GM21619 (cell line): Measurements from ENCODE around the gene TMEM108.

ENCODE experiments used
- ATAC-seq: cut with Tn5 transposase; IDR thresholded peaks from one replicate; pipeline ENCODE4 v1.9.1; 2021; ENCODE audit not compliant: unreplicated experiment

TMEM108 gene

DNA sequence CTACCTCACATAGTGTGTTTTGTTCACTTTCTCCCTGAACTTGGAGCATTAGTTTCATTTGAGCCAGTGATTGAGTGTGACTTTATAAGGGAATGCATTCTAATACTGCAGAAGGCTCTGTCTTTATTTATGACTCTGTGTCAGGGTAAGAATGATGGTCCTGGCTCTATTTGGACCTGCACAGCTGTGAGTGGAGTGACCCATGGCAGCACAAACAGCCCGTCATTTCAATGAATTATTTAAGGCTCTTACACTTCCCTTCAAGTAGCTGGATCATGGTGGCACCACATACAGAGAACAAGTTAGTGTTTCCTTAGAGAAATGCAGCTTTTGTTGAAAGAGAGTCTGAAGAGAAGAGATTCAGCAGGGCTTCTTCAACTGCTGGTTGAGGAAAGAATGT lies 16.4 kb downstream of the TMEM108 start:
- no peak for ATAC-seq

DNA sequence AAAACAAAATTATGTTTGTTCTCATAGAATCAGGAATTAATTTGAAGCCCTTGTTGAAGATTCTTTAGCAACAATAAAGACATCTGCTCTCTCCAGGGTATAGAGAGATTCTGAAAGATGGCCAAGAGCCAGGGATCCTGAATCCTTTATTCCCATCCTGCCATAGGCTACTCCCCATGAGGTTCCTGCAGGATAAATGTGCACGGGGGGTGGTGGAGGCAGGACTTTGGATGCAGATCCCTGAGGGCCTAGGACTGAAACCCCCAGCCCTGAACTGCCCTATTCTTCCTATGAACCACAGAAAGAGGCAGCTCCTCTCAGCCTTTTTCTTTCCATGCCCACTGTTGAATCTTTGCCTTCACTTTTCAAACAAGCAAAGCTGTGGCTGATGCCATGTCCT lies 17.1 kb downstream of the TMEM108 start:
- ATAC-seq: no peak

DNA sequence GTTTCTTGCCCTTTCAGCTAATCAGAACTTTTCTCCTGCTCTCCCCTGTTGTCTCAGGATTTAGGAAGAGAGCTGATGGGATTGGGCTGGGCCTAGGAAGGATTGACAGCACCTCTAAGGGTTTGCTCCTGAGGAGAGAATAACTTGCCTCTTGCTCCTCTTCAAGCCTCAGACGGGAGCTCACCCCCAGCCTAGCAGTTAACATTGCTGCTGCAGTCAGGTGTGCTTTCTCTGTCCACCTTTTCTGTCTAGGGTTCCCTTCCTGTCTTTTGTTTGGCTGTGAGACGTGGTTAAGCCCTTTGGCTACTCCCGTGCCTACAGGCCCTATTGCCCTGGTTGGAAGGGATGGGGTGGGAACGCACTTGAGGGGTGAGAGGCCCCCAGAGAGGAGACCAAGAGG lies 20.1 kb downstream of the TMEM108 start:
- no peak for ATAC-seq

DNA sequence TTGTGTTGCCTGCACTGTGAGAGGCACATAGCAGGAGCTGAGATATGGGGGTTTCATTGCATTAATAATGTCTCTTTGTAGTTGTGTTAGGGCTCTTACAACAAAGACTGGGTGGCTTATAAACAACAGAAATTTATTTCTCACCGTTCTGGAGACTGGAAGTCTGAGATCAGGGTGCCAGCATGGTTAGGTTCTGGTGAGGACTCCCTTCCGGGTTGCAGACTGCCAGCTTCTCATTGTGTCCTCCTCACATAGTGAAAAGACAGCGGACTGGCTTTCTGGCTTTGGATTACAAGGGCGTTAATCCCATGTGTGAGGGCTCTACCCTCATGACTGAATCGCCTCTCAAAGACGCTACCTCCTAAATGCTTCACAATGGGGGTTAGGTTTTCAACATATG lies 20.6 kb downstream of the TMEM108 start:
- ATAC-seq: no peak

DNA sequence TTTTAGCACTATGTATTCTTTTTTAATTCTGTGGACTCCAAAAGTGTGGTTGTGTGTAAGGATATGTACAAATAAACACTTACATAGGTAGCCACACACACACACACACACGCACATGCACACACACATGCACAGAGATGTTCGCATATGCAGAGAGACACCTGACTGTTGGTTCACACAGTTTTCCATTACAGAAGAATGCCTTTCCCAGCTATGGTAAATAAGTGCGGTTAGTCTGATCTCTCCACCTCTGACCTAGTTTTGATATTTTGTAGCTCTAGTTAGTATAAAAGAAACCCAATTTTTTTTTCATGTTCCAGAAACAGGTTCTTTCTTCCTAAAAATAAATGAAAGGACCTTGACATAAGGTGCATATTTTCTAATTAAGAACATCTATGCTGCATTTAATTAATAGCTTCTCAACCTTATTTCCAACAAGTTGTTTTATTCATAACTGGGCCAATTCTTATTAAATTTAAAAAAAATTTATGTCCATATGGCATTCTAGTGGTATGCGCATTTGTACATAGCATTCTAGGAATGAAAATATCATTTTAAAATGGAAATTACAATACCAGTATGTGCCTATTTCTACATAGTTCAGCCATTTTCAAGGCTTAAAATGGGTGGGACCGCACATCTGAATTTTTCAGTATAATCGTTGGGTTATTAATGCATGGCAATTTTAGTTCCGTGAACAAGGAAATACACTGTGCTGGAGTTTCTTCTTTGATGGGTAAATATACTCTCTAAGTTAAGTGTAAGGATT lies 27.2 kb downstream of the TMEM108 start:
- no peak for ATAC-seq

DNA sequence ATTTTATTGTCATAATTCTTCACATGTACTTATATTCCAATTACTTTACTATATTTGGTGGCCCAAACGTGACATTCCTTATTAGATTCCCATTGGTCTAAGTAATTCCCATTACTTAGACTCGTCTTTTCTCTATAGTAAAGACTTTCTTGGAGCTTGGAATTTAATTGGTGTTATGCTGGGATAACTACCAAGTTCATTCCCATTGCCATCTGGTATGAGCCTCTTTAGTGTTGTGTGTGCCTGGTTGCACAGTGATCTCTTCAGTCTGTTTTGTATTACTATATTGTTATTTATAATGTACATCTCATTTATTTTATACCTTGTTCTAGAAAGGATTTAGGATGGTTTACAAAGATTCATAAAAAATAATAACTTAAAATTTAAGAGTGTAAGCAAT lies 27.8 kb downstream of the TMEM108 start:
- ATAC-seq: no peak

DNA sequence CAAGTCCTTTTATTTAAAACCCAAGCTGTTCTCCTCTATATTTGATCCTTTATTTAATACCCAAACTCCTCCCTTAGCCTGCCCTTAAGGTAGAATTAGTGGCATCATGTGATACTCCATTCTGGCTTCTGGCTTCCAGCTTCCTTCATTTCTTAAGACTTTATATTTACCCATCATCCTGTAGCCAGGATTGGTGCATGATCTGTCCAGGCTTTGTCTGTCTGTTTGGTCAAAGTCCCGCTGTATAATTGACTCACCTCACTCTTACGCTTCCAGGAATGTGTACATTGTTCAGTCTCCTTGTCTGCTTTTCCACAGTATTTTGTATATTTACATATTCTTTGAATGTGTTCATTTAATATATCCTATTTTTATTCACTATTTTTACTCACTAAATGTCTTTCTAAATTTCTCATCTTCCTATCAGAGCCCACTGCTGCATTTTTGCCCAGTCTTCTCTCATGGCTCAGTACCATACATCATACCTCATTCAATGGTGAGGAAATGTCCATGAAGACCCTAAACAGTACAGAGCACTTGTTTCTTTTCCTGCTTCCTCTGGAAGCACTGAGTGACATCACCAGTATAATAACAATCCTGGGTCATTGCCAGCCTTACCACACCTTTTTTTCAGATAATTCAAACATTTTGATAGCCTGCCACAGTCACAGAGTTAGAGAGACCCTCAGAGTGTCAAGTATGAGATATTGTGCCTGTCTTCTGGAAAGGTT lies 31.5 kb downstream of the TMEM108 start:
- ATAC-seq: no peak

DNA sequence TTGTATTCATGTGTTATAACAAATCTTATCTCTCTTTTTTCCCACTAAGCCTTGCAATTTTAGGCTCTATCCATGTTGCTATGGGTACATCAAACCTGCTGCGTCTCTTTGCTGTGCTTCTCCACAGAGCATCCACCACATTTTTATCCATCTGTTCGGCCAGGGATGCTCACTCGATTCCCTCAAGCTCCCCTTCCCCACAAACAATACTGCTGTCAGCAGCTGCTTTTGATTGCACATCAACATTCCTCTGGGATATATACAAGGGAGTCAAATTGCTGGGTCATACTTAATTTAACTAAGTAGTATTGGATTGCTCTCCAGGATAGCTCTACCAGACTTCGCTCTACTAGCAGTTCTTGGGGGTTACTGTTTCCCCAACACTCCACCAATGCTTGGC lies 36.8 kb downstream of the TMEM108 start:
- ATAC-seq: no peak

DNA sequence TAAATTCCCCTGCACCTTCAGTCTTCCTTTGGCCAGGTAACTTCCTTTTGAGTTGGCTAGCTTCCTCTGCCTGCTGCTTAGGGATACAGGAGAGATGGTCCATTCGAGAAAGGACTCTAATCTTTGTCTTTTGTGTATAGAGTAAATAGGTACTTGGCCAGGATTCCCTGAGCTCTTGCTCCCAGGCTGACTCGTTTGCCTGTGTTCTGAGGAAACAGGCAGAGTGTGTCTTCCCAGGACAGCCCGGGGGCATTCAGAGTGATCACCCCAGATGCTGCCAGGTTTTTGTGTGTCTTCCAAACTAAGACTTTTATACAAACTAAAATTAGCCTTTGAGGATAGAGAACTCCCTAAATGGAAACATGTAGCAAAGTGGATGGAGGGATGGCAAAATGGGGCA lies 39.5 kb downstream of the TMEM108 start:
- no peak for ATAC-seq

DNA sequence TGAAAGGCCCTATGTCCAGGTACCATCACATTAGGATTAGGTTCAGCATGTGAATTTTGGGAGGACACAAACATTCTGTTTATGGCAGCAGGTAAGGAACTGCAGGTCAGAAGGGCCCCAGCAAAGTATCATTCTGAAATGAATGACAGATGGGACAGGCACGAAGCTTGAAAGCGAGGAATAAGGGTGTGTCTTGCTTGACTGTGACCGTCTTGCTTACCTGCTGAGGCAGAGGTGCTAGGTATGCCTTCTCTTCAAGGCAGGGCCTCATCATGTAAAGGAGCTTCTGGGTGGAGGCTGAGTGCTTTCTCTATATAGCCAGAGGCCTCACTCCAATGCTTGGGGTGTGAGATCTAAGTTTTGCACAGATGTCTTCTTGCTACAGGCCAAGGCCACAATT lies 41.4 kb downstream of the TMEM108 start:
- no peak for ATAC-seq

DNA sequence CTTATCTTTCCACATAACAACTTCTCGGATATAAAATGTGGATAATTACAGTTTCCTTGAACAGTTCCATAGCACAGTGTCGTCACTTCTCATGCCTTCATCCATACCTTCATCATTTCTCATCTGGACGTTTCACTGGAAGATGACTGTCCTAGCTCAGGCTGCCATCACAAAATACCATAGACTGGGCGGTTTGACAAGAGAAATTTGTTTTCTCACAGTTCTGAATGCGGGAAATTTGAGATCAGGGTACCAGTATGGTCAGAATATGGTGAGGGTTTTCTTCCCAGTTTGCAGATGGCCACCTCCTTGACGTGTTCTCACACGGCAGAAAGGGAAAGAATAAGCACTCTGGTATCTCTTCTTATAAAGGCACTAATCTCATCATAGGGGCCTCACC lies 42.8 kb downstream of the TMEM108 start:
- no peak for ATAC-seq

DNA sequence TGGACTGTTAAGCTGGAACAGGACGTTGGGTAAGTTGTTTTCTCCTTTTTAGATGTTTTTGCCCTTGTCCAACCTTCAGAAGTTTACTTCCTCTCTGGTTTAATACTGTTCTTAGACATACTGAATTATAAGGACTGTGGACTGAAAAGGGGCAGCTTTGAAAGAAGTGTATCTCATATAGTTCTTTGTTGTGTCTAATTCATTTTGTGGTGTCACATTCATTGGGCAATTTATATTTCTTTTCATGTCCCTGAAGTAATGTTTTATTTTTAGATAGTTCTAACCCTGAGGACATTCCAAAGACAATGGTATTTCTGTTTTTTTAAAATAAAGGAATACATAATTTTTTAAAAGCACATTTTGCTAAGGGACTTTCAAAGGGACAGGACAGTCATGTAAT lies 45.2 kb downstream of the TMEM108 start:
- no peak for ATAC-seq

DNA sequence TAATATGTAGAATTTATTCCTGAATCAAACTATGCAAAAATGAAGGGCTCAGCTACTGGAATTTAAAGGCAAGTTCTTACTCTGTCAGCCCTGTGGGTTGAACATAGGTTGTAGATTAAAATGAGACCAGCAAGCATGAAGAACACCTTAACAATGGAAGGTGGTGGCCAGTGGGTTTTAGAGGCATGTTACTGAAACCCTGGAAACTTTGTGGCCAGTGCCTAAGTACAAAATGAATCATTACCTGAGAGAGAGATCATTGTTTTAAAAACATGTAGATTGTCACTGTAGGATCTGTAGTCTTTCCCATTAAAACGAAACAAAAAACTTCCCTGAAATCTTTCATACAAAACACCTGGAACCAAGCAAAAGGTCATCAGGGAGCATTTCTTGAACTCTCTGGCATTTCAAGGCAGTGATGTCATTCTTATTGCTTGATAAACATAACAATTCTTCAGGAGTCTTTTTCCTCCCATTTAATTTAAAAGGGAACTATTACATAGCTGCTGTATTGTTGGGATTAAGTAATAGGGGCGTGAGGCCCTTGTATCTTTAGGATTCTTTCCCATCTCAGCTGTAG lies 51.8 kb downstream of the TMEM108 start:
- no peak for ATAC-seq

DNA sequence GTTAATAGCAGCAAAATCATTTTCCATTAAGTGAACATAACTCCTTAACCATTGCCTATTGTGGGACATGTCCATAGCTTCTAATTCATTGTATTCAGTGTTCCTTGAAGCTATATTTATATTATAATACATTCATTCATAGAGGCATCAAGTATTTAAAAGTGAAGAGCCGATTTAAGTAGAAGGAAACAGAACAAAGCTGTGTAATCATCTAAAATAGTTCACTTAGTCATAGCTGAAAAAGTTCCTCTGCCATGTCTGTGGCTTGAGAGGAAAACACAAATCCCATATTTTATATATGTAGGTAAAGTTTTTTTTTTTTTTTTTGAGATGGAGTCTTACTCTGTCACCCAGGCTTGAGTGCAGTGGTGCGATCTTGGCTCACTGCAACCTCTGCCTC lies 54.5 kb downstream of the TMEM108 start:
- ATAC-seq: no peak

DNA sequence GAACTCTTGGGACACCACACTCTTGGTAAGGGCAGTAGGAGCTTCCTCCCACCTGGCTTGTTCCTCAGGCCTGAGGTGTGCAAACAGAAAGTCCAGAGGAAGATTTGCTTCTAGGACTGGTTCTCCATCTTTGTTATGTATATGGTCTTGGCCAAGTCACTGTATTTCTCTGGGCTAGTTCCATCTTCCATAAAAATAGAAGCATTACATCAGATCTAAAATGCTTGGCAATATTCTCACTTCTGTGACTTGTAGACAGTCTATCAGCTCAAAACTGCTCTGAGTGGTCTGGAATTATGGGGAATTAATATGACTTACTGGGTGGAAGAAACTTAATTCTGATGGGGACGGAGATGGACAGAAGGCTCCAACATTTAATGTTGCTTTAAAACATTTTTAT lies 55.2 kb downstream of the TMEM108 start:
- no peak for ATAC-seq

DNA sequence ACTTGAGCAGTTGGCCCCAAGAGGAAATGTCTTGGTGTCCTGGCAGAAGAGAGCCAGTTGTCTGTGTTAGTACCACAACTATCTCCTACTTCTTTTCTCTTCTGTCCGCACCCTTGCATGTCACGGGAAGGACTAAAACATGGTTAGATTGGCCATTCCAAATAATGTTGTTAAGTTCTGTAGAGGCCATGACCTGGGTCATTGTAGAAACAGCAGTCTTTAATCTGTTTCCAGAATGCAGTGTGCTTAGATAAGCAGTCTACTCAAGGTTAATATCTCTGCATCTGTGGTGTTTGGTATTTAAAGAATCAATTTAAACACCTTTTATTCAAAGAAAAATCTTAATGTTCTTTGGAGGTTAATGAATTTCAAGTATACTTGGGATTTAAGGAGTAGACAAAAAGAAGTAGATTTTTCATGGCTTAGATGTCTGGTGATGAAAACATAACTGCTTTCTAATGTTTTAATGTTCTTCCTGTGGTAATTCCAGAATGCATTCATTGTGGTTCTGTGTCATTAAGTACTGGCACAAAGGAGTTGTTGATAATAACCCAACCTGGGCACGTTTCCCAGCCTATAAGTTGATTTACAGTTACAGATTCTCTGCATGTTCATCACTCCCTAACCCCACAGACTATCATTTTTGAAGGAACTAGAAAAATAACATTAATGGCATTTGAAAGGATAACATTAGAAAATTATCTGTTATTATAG lies 58.9 kb downstream of the TMEM108 start:
- ATAC-seq: no peak

DNA sequence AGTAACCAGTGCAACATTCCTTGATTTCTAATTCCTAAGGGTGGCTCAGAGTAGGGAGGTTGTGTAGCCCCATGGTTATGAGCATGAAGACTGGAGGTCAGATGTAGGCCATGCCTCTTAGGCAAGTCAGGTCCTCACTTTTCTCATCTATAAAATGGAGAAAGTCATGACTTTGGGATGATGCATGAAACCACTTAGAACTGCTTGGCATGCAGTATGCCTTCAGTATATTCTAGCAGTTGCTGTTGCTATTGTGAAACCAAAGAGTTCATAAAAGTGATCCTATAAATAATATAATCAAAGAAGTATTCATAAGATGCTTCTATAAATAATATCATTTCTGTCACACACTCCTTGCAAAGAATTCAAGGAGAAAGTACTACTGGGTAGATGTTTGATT lies 65.5 kb downstream of the TMEM108 start:
- no peak for ATAC-seq

DNA sequence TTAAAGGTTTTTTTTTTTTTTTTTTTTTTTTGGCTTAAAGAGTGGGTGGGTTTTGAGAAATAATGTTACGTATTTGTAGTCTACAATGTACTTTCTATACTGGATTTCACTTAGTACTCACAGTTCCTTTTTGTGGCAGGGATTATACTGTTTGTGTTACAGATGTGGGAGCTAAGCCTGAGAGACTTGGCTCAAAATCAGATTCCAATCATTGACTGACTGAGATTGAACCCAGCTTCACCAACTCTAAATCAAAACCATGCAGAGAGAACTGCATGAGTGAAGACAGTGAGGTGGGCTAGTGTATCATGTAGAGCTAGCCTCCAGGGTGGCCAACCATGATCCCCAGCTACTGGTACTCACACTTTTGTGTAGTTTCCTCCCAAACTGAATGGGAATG lies 68.0 kb downstream of the TMEM108 start:
- ATAC-seq: no peak

DNA sequence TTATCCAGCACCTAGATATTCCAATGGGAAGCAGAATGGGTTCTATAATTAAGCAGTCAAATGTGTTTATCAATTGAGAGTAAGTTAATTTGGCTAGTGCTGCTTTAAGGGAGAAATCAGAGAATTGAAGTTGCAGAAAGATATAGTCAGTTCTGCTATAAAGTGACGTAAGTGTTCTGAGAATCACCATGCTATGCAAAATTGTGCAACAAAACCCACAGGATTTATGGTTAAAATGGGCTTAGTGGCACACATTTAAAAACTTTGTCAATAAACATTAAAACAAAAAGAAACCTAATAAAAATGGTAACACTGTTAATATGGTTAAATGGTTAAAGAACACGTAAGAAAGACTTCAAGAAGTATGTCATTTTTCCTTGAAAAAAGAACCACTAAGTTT lies 74.5 kb downstream of the TMEM108 start:
- no peak for ATAC-seq

DNA sequence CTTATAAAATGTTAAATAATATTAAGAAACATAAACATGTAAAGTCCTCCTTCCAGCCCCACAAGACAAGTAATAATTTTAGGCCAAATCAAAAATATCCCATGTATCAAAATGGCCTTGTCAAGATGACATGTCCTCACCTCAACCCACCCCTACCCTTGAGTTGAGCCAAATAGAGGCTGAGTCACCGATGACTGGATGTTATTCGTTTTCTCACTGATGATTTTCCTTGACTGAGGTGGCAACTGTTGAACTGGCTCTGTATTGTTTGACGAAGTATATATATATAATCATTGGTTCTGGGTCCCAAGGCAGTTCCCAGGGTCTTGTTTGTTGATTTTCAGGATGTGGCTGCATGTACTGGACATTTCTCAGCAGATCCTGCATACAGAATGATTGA lies 75.3 kb downstream of the TMEM108 start:
- ATAC-seq: no peak

DNA sequence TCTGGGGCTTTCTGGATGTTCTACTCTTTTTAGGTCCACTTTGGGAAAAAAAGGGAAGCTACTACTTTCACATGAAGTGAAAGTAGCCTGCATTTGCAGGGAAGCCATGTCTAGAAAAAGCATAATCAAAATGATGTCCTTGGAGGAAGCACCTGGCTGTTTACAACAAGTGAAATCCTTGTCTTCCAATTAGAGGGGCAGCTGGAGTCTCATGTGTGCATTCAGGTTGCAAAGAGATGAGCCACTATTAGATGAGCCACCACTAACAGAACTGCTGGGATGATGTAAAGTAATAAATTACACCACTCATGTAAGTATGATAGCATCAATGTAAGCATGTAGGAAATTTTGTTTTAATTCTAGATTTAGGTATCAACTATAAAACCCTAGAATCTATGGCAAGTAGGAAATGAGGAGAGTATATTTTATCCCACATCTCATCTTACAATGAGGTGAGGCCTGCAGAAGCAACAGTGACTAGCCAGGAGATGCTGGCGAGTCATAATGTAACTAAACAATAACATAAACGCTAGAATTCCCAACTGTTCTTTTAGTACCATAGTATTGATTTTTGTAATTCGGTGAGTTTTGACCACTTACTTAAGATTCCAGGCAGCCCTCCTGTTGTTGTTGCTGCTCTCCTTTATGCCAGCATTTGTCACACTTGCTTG lies 75.9 kb downstream of the TMEM108 start:
- no peak for ATAC-seq
